HG02571 (cell line): Measurements from ENCODE around the gene NPY5R.

Source experiments
- ATAC-seq: cut with Tn5 transposase; IDR thresholded peaks from one replicate; pipeline ENCODE4 v1.9.1; 2021; ENCODE audit warnings: mild to moderate bottlenecking, moderate library complexity; ENCODE audit not compliant: unreplicated experiment

Gene NPY5R

DNA sequence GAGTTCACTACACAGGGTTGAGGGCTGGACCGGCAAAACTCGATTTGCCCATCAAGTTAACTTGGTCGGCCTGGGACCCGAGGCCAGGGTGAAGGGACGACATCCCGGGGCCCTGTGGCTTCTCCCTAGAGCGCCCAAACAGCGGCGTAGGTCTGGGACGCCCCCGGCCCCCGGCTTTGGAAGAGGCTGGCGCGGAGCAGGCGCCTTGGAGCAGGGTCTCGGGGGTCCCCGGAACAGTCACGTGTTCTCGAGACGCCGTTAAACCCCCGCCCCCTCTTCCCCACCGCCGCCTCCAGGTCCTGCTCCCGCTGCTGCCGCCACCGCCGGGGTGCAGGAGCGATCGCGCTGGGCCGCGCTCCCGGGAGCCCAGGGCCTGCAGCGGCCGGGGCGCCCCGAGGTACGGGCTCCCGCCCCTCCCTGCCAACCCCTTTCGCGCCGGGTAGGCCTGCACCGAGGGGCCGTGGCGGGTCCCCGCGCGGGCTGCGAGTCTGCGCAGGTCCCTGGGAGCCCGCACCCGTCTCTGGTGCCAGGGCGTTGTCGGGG is at the start of gene NPY5R:
NPY5R (plus strand) TSS at position 289 of the 543 bp plus-strand sequence. CDS start 6,382 bp downstream, outside the sequence.
- ATAC-seq = no peak

- ATAC-seq = no peak
Observed at GRCh38 chr4:163295138-163295537, 48.6 kb upstream of the NPY5R start.

GRCh38 chr4:163300445-163300844 is 43.2 kb upstream of the NPY5R start:
- no peak for ATAC-seq

DNA sequence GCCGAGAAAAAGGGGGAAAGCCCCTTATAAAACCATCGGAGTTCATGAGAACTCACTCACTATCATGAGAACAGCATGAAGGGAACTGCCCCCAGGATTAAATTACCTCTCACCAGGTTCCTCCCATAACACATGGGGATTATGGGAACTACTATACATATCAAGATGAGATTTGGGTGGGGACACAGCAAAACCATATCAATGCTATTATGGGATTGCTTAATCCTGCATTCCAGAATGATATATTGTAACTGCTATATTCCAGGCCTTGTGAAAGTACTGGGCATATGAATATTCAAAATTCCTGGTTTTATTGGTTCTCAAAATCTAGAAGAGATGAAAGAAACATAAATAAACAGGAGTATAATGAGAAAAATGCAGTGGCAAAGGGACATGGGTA is 40.6 kb upstream of the NPY5R start:
- no peak for ATAC-seq

GRCh38 chr4:163309466-163309865 is 34.2 kb upstream of the NPY5R start:
- ATAC-seq = no peak

DNA sequence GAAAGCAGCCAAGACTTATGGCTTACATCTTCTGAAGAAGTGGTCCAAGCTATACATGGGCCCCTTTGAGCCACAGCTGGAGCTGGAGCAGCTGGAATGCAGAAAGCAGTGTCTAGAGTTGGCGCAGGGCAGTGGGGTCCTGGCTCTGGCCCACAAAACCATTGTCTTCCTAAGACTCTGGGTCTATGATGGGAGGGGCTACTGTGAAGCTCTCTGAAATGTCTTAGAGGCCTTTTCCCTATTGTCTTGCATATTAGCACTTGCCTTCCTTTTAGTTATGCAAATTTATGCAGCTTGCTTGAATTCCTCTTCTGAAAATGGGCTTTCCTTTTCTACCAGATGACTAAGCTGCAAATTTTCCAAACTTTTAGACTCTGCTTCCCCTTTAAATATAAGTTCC is 26.6 kb upstream of the NPY5R start:
- ATAC-seq = no peak

DNA sequence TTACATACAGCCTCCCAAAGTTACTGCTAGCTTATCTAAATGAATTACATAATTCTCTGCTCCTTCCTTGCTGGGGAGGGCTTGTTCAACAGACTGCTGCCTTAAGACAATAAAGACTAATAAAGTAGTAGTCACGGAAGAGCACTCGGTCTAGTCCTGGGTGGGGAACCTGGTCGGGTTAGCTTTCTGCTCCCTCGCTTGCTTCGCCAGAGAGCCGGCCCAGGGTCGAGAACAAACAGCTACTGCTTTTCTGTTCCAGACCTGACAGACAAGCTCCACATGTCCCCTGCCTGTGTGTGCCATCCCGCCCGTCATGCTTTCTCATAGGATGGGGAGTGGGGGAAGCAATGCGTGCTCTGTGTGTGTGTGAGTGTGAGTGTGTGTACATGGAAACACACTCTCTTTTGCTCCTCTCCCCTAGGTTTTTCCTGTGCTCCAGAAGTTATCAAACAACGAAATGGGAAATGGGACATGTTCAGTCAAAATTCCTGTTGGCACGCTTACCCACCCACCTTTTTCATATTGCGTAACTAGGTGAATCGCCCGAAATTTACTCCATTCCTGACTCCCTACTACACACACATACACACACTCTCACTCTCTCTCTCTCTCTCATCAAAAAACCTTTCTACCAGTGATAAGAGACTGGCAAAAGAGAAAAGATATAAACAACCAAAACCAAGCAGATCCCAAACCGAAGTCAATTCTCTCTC is 12.6 kb upstream of the NPY5R start:
- no peak for ATAC-seq

DNA sequence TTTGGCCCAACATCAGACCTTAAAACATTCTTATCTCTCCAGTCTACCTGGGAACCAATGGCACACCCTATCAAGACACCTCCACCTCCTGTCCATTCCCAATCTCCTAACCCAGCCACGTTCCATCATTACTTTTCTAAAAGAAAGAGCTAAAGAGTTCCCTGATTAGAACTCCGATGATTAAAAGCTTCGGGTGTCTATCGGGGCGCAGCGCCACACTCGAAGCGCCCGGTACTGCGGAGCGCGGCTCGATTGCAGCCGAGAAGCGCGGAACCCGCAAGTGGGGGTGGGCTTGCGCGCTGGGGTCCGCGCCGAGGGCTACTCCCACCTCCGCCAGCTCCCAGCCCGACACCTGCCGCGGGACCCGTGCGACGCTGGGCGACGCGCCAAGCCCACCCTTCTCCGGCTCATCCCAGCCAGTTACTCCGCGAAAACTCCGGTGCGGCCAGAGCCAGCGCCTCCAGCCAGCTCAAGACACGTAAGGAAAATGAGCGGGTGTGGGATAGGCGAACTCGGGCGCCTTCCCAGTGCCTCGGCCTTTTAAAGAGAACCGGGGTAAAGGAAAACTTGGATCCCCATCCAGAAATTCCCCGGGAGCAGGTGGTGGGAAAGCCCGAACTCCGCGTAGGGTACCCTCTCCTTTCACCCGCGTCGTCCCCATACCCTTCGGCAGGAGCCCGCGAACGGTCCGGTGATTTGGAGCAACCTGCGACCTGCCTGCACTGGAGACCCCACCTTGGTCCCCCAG is 11.9 kb upstream of the NPY5R start:
- no peak for ATAC-seq

GRCh38 chr4:163332526-163333406 is 10.9 kb upstream of the NPY5R start, which contains the start of gene NPY1R:
TSS of gene NPY1R (minus strand) at chr4:163332596. CDS start at chr4:163326554, 6,042 bp downstream.
- ATAC-seq = peak; percentile 74

DNA sequence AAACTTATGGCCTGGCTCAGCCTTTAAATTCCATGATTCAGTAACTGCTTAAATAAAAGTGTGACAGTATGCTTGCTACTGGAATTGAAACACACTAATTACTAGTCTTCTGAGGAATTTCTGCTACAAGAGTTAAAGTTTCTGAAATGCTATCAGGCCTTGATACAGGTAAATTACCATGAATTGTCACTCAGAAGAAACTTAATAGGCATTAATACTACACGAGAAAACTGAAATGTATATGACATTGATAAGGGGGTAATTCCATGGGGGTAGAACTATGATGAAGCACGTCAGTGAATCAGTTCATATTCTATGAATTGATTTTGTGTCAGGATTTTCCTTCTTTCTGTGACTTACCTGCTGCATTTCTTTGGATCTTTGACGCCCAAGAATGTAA is 8.3 kb upstream of the NPY5R start:
- no peak for ATAC-seq

GRCh38 chr4:163344147-163345125 is 744 bp downstream of the NPY5R start:
- no peak for ATAC-seq

DNA sequence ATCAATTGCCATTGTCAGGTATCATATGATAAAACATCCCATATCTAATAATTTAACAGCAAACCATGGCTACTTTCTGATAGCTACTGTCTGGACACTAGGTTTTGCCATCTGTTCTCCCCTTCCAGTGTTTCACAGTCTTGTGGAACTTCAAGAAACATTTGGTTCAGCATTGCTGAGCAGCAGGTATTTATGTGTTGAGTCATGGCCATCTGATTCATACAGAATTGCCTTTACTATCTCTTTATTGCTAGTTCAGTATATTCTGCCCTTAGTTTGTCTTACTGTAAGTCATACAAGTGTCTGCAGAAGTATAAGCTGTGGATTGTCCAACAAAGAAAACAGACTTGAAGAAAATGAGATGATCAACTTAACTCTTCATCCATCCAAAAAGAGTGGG is 7.0 kb downstream of the NPY5R start:
- no peak for ATAC-seq

DNA sequence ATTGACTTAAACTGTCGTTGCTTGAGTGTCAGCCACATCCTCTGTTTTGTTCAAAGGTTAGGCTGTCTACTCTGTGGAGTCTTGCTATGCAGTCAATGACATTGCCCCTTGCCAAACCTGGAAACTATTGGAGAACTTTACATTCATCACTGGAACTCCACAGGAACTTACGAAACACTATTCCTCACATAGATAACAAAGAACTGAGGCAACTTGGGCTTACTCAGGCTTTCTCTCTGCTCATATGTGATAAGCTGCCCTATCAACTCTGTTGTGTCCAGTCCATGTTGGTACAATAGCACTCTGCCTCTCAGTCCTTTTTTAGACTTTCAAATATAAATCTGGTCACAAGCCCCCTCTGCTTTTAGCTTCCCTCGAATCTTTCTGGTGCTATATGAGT is 9.4 kb downstream of the NPY5R start:
- no peak for ATAC-seq

- no peak for ATAC-seq
Observed at GRCh38 chr4:163356104-163356503, 12.4 kb downstream of the NPY5R start.

- ATAC-seq = no peak
Observed at GRCh38 chr4:163367651-163368050, 24.0 kb downstream of the NPY5R start.

GRCh38 chr4:163372029-163372428 is 28.3 kb downstream of the NPY5R start:
- no peak for ATAC-seq

- ATAC-seq = no peak
Observed at GRCh38 chr4:163378661-163379060, 35.0 kb downstream of the NPY5R start.

DNA sequence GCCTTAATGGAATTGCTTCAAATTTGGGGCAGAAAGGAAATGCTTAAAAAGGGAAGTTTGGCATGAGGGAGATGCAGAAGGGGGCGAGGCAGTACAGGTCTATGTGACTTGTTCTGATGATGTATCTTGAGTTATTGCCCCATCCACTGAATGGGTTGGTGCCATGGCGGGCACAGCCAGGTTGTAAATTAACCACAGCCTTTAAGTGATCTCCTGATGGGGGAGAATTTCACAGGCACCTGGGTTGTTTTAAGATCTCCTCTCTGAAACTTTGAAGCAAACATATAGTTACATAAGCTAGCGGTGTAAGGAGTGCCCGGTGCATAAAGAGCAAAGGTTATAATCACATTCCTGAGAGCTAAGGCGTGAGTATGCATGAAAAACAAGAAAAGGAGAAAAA is 37.0 kb downstream of the NPY5R start:
- no peak for ATAC-seq

DNA sequence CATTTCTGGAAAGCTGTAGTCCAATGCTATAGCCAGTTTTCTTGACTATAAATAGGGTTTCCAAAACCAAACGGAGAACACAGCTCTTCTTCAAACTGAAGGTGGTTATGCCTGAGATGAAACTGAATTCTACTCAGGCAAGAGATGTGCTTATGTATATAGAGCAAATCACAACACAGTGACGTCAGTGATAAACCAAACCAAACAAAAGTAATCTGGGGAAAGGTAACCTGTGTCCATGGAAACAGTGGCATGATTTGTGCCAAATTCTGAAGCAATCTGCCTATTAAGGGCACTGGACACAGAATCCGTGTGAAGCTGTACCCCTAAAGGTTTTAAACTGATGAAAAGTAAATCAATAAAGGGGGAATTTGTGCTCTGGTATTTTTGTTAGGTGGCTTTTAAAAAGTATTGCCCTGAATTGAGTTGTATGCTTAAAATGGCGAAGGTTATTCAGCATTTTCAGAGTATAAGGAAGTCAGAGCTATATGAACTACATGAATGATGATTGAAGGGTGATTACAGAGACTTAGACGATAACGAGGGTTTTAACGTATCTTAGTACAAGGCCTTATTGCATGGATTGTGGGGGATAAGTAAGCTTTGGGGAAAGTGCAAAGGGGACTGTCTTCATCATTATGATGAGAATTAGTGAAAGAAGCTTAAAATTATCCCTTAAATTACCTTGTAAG is 38.6 kb downstream of the NPY5R start:
- no peak for ATAC-seq
